ENCODE results near the gene NCDN. TPM values are rescaled to one million over a fixed set of nuclear protein-coding genes. Genes with fewer than 3 reads are reported as not detected.

The NCDN gene
- total RNA-seq, 2 donors from 2014 or later = 8.6 to 11.2 TPM

DNA sequence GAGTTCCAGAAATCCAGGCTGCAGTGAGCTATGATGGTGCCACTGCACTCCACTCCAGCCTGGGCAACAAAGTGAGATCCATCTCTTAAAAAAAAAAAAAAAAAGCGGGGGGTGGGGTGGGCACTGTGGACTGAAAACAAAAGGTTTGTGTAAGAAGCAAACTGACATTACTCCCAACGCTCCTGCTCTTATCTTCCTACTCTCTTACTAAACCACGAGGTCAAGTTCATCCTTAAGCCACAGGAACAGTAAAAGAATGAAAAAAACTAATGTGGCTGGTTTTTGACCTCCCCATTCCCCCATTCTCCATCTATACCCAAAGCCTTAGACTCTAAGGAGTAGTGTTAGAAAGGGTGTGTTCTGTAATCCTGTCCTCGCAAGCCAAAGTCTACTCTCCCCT, 46.3 kb downstream of the NCDN start:
- ATAC-seq = no peak

GRCh38 chr1:35605071-35605866, 47.7 kb downstream of the NCDN start:
- intact Hi-C loops (cut with DNase I, micrococcal nuclease) = no loop called here
- DNase-seq (no peak), ATAC-seq (no peak)

More for the DNA sequence above, 46.3 kb downstream of the NCDN start:
- no peak for DNase-seq
- intact Hi-C loops (cut with DNase I, micrococcal nuclease) = no loop called here

DNA sequence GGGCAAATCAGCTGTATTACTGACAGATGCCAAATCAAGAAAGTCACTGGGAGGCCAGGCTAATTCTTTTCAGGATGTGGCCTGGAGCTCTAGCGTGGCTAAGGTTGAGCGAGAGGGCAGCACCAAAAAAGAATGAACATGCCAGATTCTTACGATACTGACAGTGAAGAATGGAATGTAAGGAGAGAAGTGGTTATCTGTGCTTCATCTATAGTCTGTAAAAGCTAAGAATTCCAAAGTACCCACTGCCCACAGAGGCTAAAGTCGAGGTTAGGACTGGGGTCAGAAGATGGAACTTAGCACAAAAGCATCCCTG, 48.2 kb downstream of the NCDN start:
- no peak for ATAC-seq
- intact Hi-C loops (cut with DNase I, micrococcal nuclease) = no loop called here

DNA sequence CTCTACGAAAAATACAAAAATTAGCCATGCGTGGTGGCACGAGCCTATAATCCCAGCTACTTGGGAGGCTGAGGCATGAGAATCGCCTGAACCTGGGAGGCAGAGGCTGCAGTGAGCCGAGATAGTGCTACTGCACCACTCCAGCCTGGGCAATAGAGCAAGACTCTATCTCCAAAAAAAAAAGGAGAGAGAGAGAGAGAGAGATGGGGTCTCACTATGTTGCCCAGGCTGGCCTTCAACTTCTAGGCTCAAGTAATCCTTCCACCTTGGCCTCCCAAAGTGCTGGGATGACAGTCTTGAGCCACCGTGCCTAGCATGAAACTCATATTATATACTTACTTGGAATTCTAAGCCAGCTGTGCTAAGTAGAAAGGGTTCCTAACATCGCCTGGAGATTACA, 54.1 kb downstream of the NCDN start:
- DNase-seq (no peak), ATAC-seq (no peak)
- intact Hi-C loops (cut with DNase I, micrococcal nuclease) = no loop called here

More for the DNA sequence above, 48.2 kb downstream of the NCDN start:
- DNase-seq = no peak

DNA sequence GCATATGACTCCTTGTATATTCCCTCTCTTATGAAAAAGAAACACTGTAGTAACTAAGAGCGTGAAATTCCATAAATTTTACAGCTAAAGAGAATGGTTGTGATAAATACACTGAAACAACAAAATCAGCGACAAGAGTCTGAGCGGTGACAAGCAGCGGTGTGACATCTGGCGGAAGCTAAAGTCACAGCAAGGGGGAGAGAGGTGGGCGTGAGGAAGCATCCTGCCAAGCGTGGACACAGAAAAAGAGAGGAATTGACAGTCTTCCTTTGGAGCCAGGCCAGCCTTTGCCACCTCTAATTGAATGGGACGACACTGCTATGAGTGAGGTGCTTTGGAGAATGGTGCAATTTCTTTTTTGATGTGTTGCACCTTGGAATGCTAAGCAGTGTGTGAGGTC, 57.8 kb downstream of the NCDN start:
- intact Hi-C loops (cut with DNase I, micrococcal nuclease) = no loop called here
- no peak for ATAC-seq
- no peak for DNase-seq

Other genes starting within 250 kb of the NCDN start
- 10 to 100 TPM; 74.0 to 84.4 TPM for gene KIAA0319L, start 396 bp upstream of the NCDN start, total RNA-seq
- 1 to 10 TPM in 1 of 2 donors, under 1 TPM in 1; 0.75 to 1.1 TPM for gene TFAP2E, start 15.5 kb downstream of the NCDN start, total RNA-seq
- 10 to 100 TPM; 40.2 to 49.1 TPM for gene PSMB2, start 83.7 kb downstream of the NCDN start, total RNA-seq
- gene C1orf216, start 161.1 kb downstream of the NCDN start, total RNA-seq = 1 to 10 TPM; 1.9 to 3.1 TPM
- 1 to 10 TPM; 1.9 to 4.3 TPM for gene CLSPN, start 212.2 kb downstream of the NCDN start, total RNA-seq

Data from left colon (tissue), 2 donors.